HT-29 (cell line): ENCODE measurements around the gene AADAC. TPM values are rescaled to one million over a fixed set of nuclear protein-coding genes. Genes with fewer than 3 reads are reported as not detected.
"Not testable (repeated sequence)": the region's sequence is repeated elsewhere in the genome, so short reads cannot be mapped to it uniquely, and the experiment has no call there.

Experiments
- DNase-seq: peaks from one replicate; pipeline ENCODE4 v3.0.0-alpha.2; 2015; ENCODE audit warnings: low spot score
- total RNA-seq: library from RNA; depleted of rRNA; stranded (reverse); fragments of >200 nt; shearing (Covaris generic); gene quantifications from 2 replicates; pipeline ENCODE4 v1.2.3, GENCODE V29; 2014; rRNA removed

AADAC gene
- total RNA-seq, 1 experiment from 2014 or later, result 3.8 TPM

DNA sequence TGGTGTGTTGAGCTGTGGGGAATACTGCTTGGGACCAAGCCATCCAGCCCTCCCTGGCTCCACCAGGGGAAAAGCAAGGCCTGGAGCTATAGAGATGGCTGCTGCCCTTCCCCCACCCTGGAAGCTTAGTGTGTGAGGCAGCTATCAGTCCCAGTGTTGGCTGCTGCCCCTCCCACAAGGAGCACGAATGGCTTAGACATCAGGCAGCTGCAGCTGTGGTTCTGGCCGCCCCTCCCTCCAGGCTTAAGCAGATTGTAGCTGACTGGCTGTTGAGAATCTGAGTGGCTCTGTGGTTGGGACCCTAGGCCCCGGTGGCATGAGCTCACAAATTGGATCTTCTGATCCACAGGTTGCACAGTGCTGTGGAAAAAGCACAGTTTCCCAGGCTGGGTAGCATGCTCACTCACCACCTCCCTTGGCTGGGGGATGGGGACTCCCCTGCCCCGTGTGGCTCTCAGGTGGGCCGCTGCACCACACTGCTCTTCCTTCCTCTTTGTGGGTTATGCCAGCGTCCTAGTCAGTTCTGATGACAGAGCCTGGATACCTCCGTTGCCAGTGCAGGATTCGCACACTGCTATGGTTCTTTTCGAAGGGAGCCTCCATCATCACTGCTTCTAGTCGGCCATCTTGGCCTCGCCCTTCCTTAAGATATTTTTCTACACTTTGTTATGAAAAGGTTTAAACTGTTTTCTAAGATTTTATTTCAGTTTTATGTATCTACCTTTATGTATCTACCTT, 38.3 kb downstream of the AADAC start:
- DNase-seq, result no peak

DNA sequence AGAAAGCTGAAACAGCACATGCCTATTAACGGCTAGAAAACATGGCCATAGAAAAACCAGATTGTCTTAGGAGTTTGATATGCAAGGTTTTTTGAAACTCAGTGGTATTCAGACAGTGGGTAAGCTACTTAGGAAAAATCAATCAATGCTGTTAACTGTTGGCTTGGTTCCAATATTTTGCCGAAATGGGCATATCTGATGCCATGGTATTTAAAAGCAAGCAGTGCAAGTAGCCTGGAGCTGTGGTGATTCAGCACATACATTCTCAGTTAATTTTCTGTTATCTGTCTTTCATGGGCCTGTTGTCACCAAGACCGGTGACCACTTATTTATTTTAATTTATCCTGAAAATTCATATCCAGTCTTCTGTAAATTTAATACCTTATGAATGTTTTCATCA, 42.2 kb downstream of the AADAC start:
- no peak for DNase-seq

DNA sequence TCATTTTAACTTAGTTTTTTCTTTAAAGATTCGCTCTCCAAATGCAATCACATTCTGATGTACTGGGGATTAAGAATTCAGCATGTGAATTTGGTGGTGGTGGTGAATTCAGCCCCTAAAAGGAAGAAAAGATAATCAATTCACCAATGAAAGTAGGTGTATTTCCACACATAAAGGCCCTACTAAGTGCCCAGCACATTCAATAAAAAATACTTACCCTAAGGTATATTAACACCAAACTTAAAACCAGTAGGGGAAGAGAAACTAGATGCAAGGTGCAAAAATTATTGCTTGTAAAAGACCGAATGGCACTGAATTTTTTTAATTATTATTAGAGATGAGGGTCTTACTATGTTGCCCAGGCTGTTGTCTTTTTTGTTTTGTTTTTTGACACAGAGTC, 42.7 kb downstream of the AADAC start:
- DNase-seq, result no peak

GRCh38 chr3:151859233-151859673, 45.3 kb downstream of the AADAC start:
- peak; percentile 82 for DNase-seq

DNA sequence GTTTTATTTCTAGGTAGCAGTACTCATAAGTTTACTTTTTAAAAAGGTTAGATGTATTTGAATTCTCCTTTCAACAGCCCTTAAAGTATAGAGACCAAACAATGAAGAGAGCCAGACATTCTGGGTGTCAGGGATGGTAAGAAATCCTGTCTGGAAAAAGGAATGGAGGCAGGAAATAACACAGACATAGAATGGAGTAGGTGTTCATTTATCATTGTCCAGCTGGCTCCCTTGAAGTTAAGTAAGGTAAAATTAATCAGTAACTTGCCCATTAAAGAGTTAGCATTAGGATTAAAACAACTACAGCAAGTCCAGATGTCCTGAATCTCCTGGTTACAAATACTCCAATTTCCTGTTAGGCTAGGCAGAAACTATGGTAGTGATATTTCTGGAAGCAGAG, 46.0 kb downstream of the AADAC start:
- DNase-seq, result peak; percentile 77

DNA sequence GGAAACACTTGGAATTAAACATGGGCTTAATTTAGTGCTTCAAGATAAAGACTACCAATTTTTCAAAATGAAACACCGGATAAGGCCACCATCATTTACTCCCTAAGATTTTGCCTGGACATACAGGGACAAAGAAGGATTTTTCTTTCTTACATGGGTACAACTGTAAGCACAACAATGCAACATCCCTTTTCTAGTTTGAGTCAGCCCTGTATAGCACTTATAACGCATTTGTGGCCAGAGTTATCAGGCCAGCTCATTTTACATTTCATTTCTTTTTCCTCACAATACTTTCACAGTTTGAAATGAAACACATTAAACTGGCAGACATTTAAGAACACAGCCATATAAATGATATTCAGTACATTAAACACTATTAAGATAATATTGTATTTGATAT, 49.7 kb downstream of the AADAC start:
- no peak for DNase-seq

DNA sequence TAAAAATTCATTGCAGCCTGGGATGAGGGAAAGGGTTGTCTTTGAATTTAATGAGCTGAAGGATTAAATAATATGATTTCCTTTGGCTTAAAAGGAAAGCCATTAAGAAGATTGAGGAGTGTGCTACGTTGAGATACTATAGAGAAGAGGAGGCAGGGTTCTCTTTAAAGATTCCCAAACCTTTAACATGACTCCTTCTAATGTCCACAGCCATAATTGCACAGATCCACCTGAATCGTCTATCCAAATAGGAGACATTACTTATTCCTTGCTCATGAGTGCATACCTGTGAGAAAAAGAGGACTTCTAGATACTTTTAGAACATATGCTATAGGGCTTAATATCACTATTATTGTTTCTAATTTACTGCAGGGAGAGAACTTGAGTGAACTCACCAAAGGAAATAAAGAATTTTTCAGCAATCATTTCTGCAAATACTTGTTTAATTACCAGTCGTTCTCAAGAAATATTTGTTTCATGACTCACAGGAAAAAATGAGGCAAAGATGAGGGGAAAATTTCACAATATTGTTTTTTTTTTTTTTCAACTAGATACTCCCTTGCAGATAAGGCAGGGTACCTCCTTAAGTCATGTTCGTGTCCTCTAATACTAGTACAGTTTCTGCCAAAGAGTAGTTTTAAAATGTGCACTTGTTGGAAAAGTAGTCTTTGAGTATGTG, 50.6 kb downstream of the AADAC start:
- DNase-seq, result peak; percentile 32

DNA sequence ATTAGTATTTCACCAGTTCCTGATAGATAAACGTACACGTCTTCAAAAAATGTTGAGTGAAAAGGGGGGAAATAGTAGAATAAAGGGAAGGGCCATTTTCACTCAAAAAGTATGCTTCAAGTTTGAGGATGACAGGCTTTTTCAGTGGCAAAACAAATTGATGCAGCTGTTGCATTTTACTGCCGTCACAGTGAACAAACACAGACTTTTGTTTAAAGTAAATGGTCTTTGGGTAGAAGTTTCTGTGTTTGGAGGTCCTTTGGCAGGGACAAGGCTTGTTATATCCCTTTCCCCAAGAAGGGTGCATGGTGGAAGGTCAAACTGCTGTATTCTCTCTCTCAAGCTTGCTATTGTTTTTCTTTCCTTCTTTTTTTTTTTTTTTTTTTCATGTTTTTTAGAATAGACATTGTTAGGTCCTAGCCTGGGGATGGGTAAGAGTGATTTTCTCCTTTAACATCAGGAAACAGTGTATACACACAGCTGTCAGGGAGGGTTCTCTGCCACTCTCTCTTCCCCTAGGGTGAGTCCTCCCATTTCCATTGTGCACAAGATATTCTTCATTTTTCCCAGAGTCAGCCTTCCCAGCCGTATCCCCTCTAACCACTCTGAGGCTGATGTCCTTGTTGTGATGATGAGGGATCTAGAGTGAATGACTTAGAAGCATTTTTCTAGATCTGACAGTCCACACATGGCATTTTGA, 52.9 kb downstream of the AADAC start:
- DNase-seq, result no peak

GRCh38 chr3:151867666-151868065, 53.8 kb downstream of the AADAC start:
- no peak for DNase-seq

DNA sequence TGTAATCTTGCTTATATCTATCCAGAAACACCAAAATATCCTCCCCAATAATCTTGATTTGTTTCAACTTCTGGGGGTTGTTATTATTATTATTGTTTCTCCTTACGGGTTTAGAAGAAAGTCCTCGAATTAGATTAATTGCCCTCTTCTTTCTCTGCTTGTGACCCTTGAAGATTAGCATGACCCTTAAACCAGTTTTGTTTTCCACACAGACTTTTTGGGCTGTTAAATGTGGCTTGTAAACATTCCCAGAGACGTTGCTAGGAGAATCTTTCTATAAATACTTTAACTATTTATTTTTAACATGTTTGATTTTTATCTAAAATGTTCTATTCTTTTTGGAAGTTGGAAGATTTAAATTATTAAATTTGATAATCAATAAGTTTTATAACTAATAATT, 55.3 kb downstream of the AADAC start:
- peak; percentile 22 for DNase-seq

- DNase-seq, result peak; percentile 37
These were observed 57.9 kb downstream of the AADAC start for GRCh38 chr3:151871639-151872468.

GRCh38 chr3:151873398-151873797, 59.5 kb downstream of the AADAC start, which contains the start of gene SUCNR1:
TSS of gene SUCNR1 (plus strand) at chr3:151873643. CDS start at chr3:151879893, 6,250 bp downstream.
- DNase-seq, result no peak

DNA sequence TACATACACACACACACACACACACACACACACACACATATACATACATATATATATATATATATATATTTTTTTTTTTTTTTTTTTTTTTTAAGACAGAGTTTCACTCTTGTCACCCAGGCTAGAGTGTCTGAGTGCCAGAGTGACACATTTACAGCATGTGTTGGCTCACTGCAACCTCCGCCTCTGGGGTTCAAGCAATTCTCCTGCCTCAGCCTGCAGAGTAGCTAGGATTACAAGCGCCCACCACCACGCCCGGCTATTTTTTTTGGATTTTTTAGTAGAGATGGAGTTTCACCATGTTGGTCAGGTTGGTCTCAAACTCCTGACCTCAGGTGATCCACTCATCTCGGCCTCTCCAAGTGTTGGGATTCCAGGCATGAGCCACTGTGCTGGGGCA, 60.2 kb downstream of the AADAC start:
- DNase-seq, result not testable (repeated sequence)

DNA sequence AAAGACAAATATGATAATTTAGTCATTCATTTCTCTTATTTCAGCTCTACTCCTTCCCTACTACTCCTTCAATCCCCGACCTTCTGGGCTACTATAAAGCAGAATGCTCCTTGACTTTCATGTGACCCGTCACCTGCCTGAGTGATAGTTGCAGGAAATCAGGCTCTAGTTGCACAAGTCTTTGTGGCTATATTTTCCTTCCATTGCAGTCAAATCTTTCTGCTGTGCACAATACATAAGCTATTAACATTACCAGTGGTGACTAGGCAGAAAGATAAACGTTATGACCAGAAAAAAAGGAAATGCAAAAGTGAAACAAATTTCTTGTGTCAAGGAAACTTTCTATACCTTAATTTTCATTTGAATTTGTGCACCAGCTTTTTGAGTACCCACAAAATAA, 61.8 kb downstream of the AADAC start:
- peak; percentile 26 for DNase-seq

DNA sequence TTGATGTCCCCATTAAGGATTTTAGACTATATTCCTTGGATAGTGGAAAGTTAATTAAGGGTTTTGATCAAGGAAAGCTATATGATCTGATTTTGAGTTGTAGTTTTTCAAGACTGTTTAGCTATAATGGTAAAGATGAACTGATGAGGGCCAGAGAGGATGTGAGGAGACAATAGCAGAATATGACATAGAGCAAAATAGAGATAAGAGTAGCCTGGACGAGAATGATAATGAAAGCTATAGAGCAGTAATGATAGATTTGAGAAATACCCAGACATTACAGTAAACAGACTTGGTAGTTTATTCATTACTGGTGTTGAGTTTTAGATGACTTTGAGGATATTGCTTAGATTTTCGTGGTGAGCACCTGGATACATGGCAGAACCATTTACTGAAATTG, 63.4 kb downstream of the AADAC start:
- DNase-seq, result no peak

Other genes starting within 250 kb of the AADAC start
- not detected in 2 replicates for gene AADACL2, start 80.2 kb upstream of the AADAC start, total RNA-seq
- 0.05 and 0.08 TPM in 2 replicates for gene SUCNR1, start 59.5 kb downstream of the AADAC start, total RNA-seq